Astrocyte (in vitro differentiated cells and primary cell): Measurements from ENCODE around the gene SPO11.

Experiments
- CTCF ChIP-seq: IDR thresholded peaks from 2 replicates; pipeline ENCODE4 v1.5.1; 2011; ENCODE audit warnings: low read depth, mild to moderate bottlenecking, inconsistent platforms, low read length, moderate library complexity; ENCODE audit not compliant: insufficient read depth
- EZH2 ChIP-seq: IDR thresholded peaks from 2 replicates; pipeline ENCODE4 v1.6.1; 2012; ENCODE audit warnings: mild to moderate bottlenecking, low read length, inconsistent platforms; ENCODE audit not compliant: insufficient read depth

DNA sequence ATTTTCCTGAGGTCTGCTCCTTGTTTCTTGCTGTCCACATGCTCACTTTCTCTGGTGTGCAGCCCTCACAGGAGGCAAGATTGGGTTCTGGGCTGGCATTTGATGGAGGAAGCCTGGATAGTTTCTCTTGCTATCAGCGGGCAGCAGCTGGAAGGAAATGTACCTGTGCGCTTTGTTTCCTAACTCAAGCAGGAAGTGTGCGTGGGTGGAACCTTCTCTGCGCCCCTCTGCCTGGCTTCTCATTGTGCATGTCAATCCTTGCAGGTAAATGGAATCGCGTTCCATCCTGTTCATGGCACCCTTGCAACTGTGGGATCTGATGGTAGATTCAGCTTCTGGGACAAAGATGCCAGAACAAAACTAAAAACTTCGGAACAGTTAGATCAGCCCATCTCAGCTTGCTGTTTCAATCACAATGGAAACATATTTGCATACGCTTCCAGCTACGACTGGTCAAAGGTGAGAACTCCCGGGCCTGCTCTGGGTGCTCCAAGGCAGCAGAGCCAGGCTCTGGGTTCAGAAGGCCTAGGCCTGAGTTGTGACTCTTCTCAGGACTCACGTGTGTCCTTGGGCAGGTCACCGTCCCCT lies 44.8 kb downstream of the SPO11 start:
- TF ChIP-seq EZH2 (no peak), CTCF (no peak)
